Endodermal cell (in vitro differentiated cells): ENCODE measurements around the gene CTDSP2. TPM values are rescaled to one million over a fixed set of nuclear protein-coding genes. Genes with fewer than 3 reads are reported as not detected.
"Not testable (repeated sequence)": the region's sequence is repeated elsewhere in the genome, so short reads cannot be mapped to it uniquely, and the experiment has no call there.

Experiments used
- DNase-seq: peaks from one replicate; pipeline ENCODE4 v3.0.0-alpha.2; 2017
- H3K27ac ChIP-seq: 2 replicates; pipeline ENCODE4 v1.5.1; 2013; ENCODE audit warnings: mild to moderate bottlenecking, low read depth, low read length, moderate library complexity
- H3K27me3 ChIP-seq: 2 replicates; pipeline ENCODE4 v1.6.1; 2013; ENCODE audit warnings: mild to moderate bottlenecking, low read length, moderate library complexity; ENCODE audit not compliant: insufficient read depth, control insufficient read depth, poor library complexity, severe bottlenecking
- H3K36me3 ChIP-seq: 2 replicates; pipeline ENCODE4 v1.7.0; 2013; ENCODE audit warnings: mild to moderate bottlenecking, low read length, moderate library complexity; ENCODE audit not compliant: control insufficient read depth, insufficient read depth
- H3K4me1 ChIP-seq: one replicate; pipeline ENCODE4 v1.7.0; 2013; ENCODE audit warnings: low read length; ENCODE audit not compliant: control insufficient read depth, insufficient read depth
- H3K4me3 ChIP-seq: 2 replicates; pipeline ENCODE4 v1.5.1; 2013; ENCODE audit warnings: mild to moderate bottlenecking, low read length, moderate library complexity
- H3K9ac ChIP-seq: 2 replicates; pipeline ENCODE4 v1.6.1; 2013; ENCODE audit warnings: mild to moderate bottlenecking, low read length, moderate library complexity; ENCODE audit not compliant: poor library complexity, severe bottlenecking; ENCODE audit errors: extremely low read depth
- H3K9me3 ChIP-seq: 2 replicates; pipeline ENCODE4 v1.6.1; 2013; ENCODE audit warnings: mild to moderate bottlenecking, low read length, moderate library complexity; ENCODE audit not compliant: control insufficient read depth
- H3K27ac Mint-ChIP-seq: 2 replicates; pipeline ENCODE4 v1.8.0; 2020; ENCODE audit warnings: mixed read lengths
- H3K27me3 Mint-ChIP-seq: 2 replicates; pipeline ENCODE4 v1.8.0; 2021; ENCODE audit warnings: mild to moderate bottlenecking, mixed read lengths; ENCODE audit not compliant: insufficient read depth
- H3K36me3 Mint-ChIP-seq: 2 replicates; pipeline ENCODE4 v1.8.0; 2020; ENCODE audit warnings: low read depth, mixed read lengths
- H3K4me1 Mint-ChIP-seq: 2 replicates; pipeline ENCODE4 v1.8.0; 2020; ENCODE audit warnings: mixed read lengths
- H3K4me3 Mint-ChIP-seq: 2 replicates; pipeline ENCODE4 v1.8.0; 2020; ENCODE audit warnings: mild to moderate bottlenecking, moderate library complexity, mixed read lengths
- H3K9me3 Mint-ChIP-seq: 2 replicates; pipeline ENCODE4 v1.8.0; 2020; ENCODE audit warnings: mild to moderate bottlenecking, mixed read lengths
- CTCF ChIP-seq: fragments of 200-600 bp; sonication (generic); conservative IDR thresholded peaks from 2 replicates; pipeline ENCODE4 v1.5.0; 2021; ENCODE audit warnings: antibody characterized with exemption, mild to moderate bottlenecking
- WGBS, 2 experiments: methylation state at CpG; one replicate each; pipeline versions ENCODE4 v1.1.5 to v1.1.7; 2013; ENCODE audit warnings: missing lambda C conversion rate in 2 of 2, mixed read lengths in 1 of 2; ENCODE audit not compliant: insufficient coverage in 1 of 2, insufficient read length in 1 of 2; 5-methylcytosine and 5-hydroxymethylcytosine counted together
- total RNA-seq, 2 donors: library from RNA; stranded (reverse); fragmentation: NEBNext Ultra II Directional in 1 of 2; extraction: Animal tissue kit (Norgen Biotek cat#: 25700) in 1 of 2; gene quantifications; 2 replicates in 1 of 2; 3 replicates in 1 of 2; pipeline ENCODE4 v1.2.1, GENCODE V29; 2021

CTDSP2 gene
- total RNA-seq, 2 donors from 2014 or later = 137 to 148 TPM

GRCh38 chr12:57852200-57852599 lies 5.7 kb upstream of the CTDSP2 start:
- WGBS, 2 experiments = 43 to 68% methylated on average over 3 to 11 of the region's 11 CpGs
- Histone ChIP-seq H3K27ac (no peak overlapping the region), H3K4me3 (peak overlapping the region; percentile 72), H3K9me3 (no peaks in the 10 kb centered on the region), H3K27me3 (peaks cover 10% of the 10 kb centered on the region), H3K36me3 (no peaks in the 10 kb centered on the region), H3K9ac (no peak overlapping the region), H3K4me1 (peaks cover 4% of the 10 kb centered on the region)
- peaks cover 27% of the 10 kb centered on the region for H3K27me3 Mint-ChIP-seq
- no peak for TF ChIP-seq CTCF
- H3K4me1 Mint-ChIP-seq = peaks cover 21% of the 10 kb centered on the region
- no peak overlapping the region for H3K27ac Mint-ChIP-seq
- no peaks in the 10 kb centered on the region for H3K9me3 Mint-ChIP-seq
- no peaks in the 10 kb centered on the region for H3K36me3 Mint-ChIP-seq
- DNase-seq = peak; percentile 69
- peak overlapping the region; percentile 58 for H3K4me3 Mint-ChIP-seq

GRCh38 chr12:57851552-57851951 lies 5.0 kb upstream of the CTDSP2 start:
- no peak overlapping the region for H3K27ac ChIP-seq
- H3K27me3 ChIP-seq = peaks cover 10% of the 10 kb centered on the region
- Mint-ChIP-seq H3K36me3 (no peaks in the 10 kb centered on the region), H3K27ac (peak overlapping the region; percentile 3), H3K9me3 (no peaks in the 10 kb centered on the region), H3K27me3 (peaks cover 27% of the 10 kb centered on the region), H3K4me1 (peaks cover 23% of the 10 kb centered on the region), H3K4me3 (peak overlapping the region; percentile 58)
- no peak for TF ChIP-seq CTCF
- H3K36me3 ChIP-seq = no peaks in the 10 kb centered on the region
- no peaks in the 10 kb centered on the region for H3K9me3 ChIP-seq
- no peak for DNase-seq
- peaks cover 4% of the 10 kb centered on the region for H3K4me1 ChIP-seq
- H3K4me3 ChIP-seq = no peak overlapping the region
- WGBS, 2 experiments = 64 to 85% methylated on average over 1 of the region's 1 CpG
- no peak overlapping the region for H3K9ac ChIP-seq

GRCh38 chr12:57850854-57851430 lies 4.4 kb upstream of the CTDSP2 start:
- H3K4me3 Mint-ChIP-seq = no peak overlapping the region
- DNase-seq = peak; percentile 80
- peak; percentile 22 for TF ChIP-seq CTCF

GRCh38 chr12:57849447-57849846 lies 2.9 kb upstream of the CTDSP2 start:
- H3K36me3 Mint-ChIP-seq, H3K4me3 Mint-ChIP-seq, H3K27ac Mint-ChIP-seq, H3K4me1 ChIP-seq, H3K36me3 ChIP-seq, H3K9me3 ChIP-seq, DNase-seq, H3K9me3 Mint-ChIP-seq, H3K9ac ChIP-seq, H3K27ac ChIP-seq, H3K4me3 ChIP-seq: not testable (repeated sequence)
- Mint-ChIP-seq H3K27me3 (peaks cover 25% of the 10 kb centered on the region), H3K4me1 (peaks cover 24% of the 10 kb centered on the region)
- 94 to 95% methylated on average over 3 of the region's 3 CpGs for WGBS, 2 experiments
- H3K27me3 ChIP-seq = peaks cover 10% of the 10 kb centered on the region

More at GRCh38 chr12:57850854-57851430, 4.4 kb upstream of the CTDSP2 start:
- Histone ChIP-seq H3K36me3 (no peaks in the 10 kb centered on the region), H3K27ac (no peak overlapping the region), H3K9me3 (no peaks in the 10 kb centered on the region), H3K9ac (no peak overlapping the region), H3K4me3 (no peak overlapping the region), H3K4me1 (peaks cover 4% of the 10 kb centered on the region), H3K27me3 (peaks cover 10% of the 10 kb centered on the region)
- 76 to 83% methylated on average over 2 to 6 of the region's 6 CpGs for WGBS, 2 experiments
- H3K27me3 Mint-ChIP-seq = peaks cover 25% of the 10 kb centered on the region
- no peak overlapping the region for H3K27ac Mint-ChIP-seq
- H3K9me3 Mint-ChIP-seq = no peaks in the 10 kb centered on the region
- H3K4me1 Mint-ChIP-seq = peaks cover 23% of the 10 kb centered on the region
- no peaks in the 10 kb centered on the region for H3K36me3 Mint-ChIP-seq
